HepG2 (cell line): Measurements from ENCODE around the gene TADA2B. TPM values are rescaled to one million over a fixed set of nuclear protein-coding genes. Genes with fewer than 3 reads are reported as not detected.

Experiments used
- ATF1 ChIP-seq: IDR thresholded peaks from 2 replicates; pipeline ENCODE4 v1.6.1; 2016; ENCODE audit warnings: mild to moderate bottlenecking, control low read depth
- ATF7 ChIP-seq, 2 experiments: fragments of 450-650 bp in 1 of 2; sonication (generic) in 1 of 2; formaldehyde crosslinking in 1 of 2; IDR thresholded peaks; 2 replicates each; pipeline versions ENCODE4 v1.4.0 to v1.6.1; 2016 to 2020; ENCODE audit warnings: antibody characterized with exemption in 1 of 2, mild to moderate bottlenecking in 1 of 2, missing genetic modification reagents in 1 of 2
- ATRX ChIP-seq: sonication (generic); formaldehyde crosslinking; IDR thresholded peaks from 2 replicates; pipeline ENCODE4 v1.4.0; 2020; ENCODE audit warnings: missing genetic modification reagents, borderline replicate concordance
- CCDC6 ChIP-seq: sonication (generic); formaldehyde crosslinking; IDR thresholded peaks from 2 replicates; pipeline ENCODE4 v1.8.1; 2022; ENCODE audit warnings: mild to moderate bottlenecking, missing genetic modification reagents, moderate library complexity
- GZF1 ChIP-seq: sonication (generic); formaldehyde crosslinking; IDR thresholded peaks from 2 replicates; pipeline ENCODE4 v1.5.1; 2020; ENCODE audit warnings: mild to moderate bottlenecking, missing genetic modification reagents
- JARID2 ChIP-seq: sonication (generic); formaldehyde crosslinking; IDR thresholded peaks from 2 replicates; pipeline ENCODE4 v1.8.1; 2023; ENCODE audit warnings: missing genetic modification reagents, inconsistent platforms; ENCODE audit not compliant: insufficient replicate concordance
- KLF13 ChIP-seq: sonication (generic); formaldehyde crosslinking; IDR thresholded peaks from 2 replicates; pipeline ENCODE4 v1.4.0; 2020; ENCODE audit warnings: mild to moderate bottlenecking, missing genetic modification reagents
- MED1 ChIP-seq: sonication (generic); formaldehyde crosslinking; IDR thresholded peaks from 2 replicates; pipeline ENCODE4 v1.4.0; 2020; ENCODE audit warnings: missing genetic modification reagents
- SALL2 ChIP-seq: sonication (generic); formaldehyde crosslinking; IDR thresholded peaks from 2 replicates; pipeline ENCODE4 v1.8.1; 2023; ENCODE audit warnings: mild to moderate bottlenecking, missing genetic modification reagents, inconsistent platforms
- THAP7 ChIP-seq: sonication (generic); formaldehyde crosslinking; IDR thresholded peaks from 2 replicates; pipeline ENCODE4 v1.8.1; 2023; ENCODE audit warnings: mild to moderate bottlenecking, missing genetic modification reagents
- U2AF1 ChIP-seq: fragments of 200-400 bp; formaldehyde crosslinking; optimal IDR thresholded peaks from 2 replicates; pipeline ENCODE3; 2017; ENCODE audit warnings: mild to moderate bottlenecking, low read depth, low read length
- ZFP82 ChIP-seq: sonication (generic); formaldehyde crosslinking; IDR thresholded peaks from 2 replicates; pipeline ENCODE4 v1.5.1; 2020; ENCODE audit warnings: mild to moderate bottlenecking, missing genetic modification reagents, borderline replicate concordance
- ZNF274 ChIP-seq: sonication (generic); formaldehyde crosslinking; IDR thresholded peaks from 2 replicates; pipeline ENCODE4 v1.5.1; 2020; ENCODE audit warnings: mild to moderate bottlenecking, missing genetic modification reagents
- ZNF331 ChIP-seq: sonication (generic); formaldehyde crosslinking; IDR thresholded peaks from 2 replicates; pipeline ENCODE4 v1.4.0; 2020; ENCODE audit warnings: missing genetic modification reagents
- ZNF468 ChIP-seq: sonication (generic); formaldehyde crosslinking; IDR thresholded peaks from 2 replicates; pipeline ENCODE4 v1.8.0; 2022; ENCODE audit warnings: mild to moderate bottlenecking, moderate library complexity, missing genetic modification reagents
- ZNF547 ChIP-seq: sonication (generic); formaldehyde crosslinking; IDR thresholded peaks from 2 replicates; pipeline ENCODE4 v1.5.1; 2020; ENCODE audit warnings: mild to moderate bottlenecking, missing genetic modification reagents
- ZNF549 ChIP-seq: sonication (generic); formaldehyde crosslinking; IDR thresholded peaks from 2 replicates; pipeline ENCODE4 v1.5.0; 2020; ENCODE audit warnings: missing genetic modification reagents
- ZNF557 ChIP-seq: sonication (generic); formaldehyde crosslinking; IDR thresholded peaks from 2 replicates; pipeline ENCODE4 v1.4.0; 2020; ENCODE audit warnings: missing genetic modification reagents
- ZNF747 ChIP-seq: sonication (generic); formaldehyde crosslinking; IDR thresholded peaks from 2 replicates; pipeline ENCODE4 v1.8.1; 2023; ENCODE audit warnings: missing genetic modification reagents, mild to moderate bottlenecking, borderline replicate concordance
- ZNF770 ChIP-seq: sonication (generic); formaldehyde crosslinking; IDR thresholded peaks from 2 replicates; pipeline ENCODE4 v1.5.0; 2020; ENCODE audit warnings: mild to moderate bottlenecking, missing genetic modification reagents
- ZSCAN21 ChIP-seq: sonication (generic); formaldehyde crosslinking; IDR thresholded peaks from 2 replicates; pipeline ENCODE4 v1.8.0; 2022; ENCODE audit warnings: mild to moderate bottlenecking, missing genetic modification reagents, moderate library complexity, borderline replicate concordance
- polyA plus RNA-seq, 8 experiments: library from polyadenylated mRNA; depleted of rRNA in 3 of 8; stranded (reverse) in 7 of 8; unstranded in 1 of 8; fragments of >200 nt; fragmentation: Illumina TruSeq in 4 of 8; extraction: Trizol in 4 of 8; gene quantifications; 2 replicates each; pipeline versions ENCODE4 v1.2.1 to v1.2.3, GENCODE V29; 2011 to 2016; ENCODE audit warnings: low read depth in 4 of 8, missing spikeins in 1 of 8, mixed read lengths in 1 of 8; ENCODE audit not compliant: insufficient read depth in 1 of 8
- total RNA-seq, 5 experiments: library from RNA; depleted of rRNA; stranded (reverse); fragments of >200 nt; fragmentation: Illumina TruSeq; extraction: Trizol; gene quantifications; 2 replicates each; pipeline ENCODE4 v1.2.3, GENCODE V29; 2016; ENCODE audit warnings: low read depth in 1 of 5
- TF ChIP-seq, protein P1 (sequence below): sonication (generic); formaldehyde crosslinking; IDR thresholded peaks from 2 replicates; pipeline ENCODE4 v1.5.0; 2020; ENCODE audit warnings: missing genetic modification reagents
- TF ChIP-seq, protein P2 (sequence below): sonication (generic); formaldehyde crosslinking; IDR thresholded peaks from 2 replicates; pipeline ENCODE4 v1.8.1; 2023; ENCODE audit warnings: mild to moderate bottlenecking, inconsistent platforms, moderate library complexity, missing genetic modification reagents, borderline replicate concordance
- TF ChIP-seq, protein P3 (sequence below): sonication (generic); formaldehyde crosslinking; IDR thresholded peaks from 2 replicates; pipeline ENCODE4 v1.4.0; 2020; ENCODE audit warnings: missing genetic modification reagents

The TADA2B gene
- total and polyA plus RNA-seq, 2 of the 13 experiments (the other 11 are each of a cell fraction or from before 2014, with no cell fraction given) = 4.6 to 8.9 TPM

GRCh38 chr4:7068279-7068842 is 25.2 kb downstream of the TADA2B start (continued):
- TF ChIP-seq ATF1 (CRISPR knock-in tag) = no peak
- TF ChIP-seq, protein P1, sequence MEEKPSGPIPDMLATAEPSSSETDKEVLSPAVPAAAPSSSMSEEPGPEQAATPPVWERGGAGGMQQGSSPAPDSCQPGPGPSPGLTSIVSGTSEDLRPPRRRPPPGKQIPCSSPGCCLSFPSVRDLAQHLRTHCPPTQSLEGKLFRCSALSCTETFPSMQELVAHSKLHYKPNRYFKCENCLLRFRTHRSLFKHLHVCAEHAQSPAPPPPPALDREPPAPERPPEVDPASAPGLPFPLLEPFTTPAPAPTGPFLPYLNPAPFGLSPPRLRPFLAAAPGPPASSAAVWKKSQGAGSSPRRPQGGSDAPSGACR (CRISPR knock-in tag) = no peak
- no peak for TF ChIP-seq ZNF547 (CRISPR knock-in tag)
- no peak for TF ChIP-seq GZF1
- no peak for TF ChIP-seq ATRX (CRISPR knock-in tag)
- TF ChIP-seq ZNF747 = no peak
- TF ChIP-seq ZNF557 = peak; percentile 48; the same call in 1 of the 2 replicates
- no peak for TF ChIP-seq ATF7 (IDR thresholded peaks at IDR 0.05)
- TF ChIP-seq ATF7 (CRISPR knock-in tag; IDR thresholded peaks at IDR 0.05) = no peak
- TF ChIP-seq ZNF468 (CRISPR knock-in tag) = no peak
- TF ChIP-seq ZNF274 = no peak
- no peak for TF ChIP-seq ZFP82
- TF ChIP-seq SALL2 (CRISPR knock-in tag) = 0 out of 2 replicates have a peak, but pooled peaks have one; percentile 36
- TF ChIP-seq THAP7 (CRISPR knock-in tag) = 0 out of 2 replicates have a peak, but pooled peaks have one; percentile 20
- TF ChIP-seq CCDC6 (CRISPR knock-in tag) = no peak; the same call in 1 of the 2 replicates
- TF ChIP-seq, protein P2, sequence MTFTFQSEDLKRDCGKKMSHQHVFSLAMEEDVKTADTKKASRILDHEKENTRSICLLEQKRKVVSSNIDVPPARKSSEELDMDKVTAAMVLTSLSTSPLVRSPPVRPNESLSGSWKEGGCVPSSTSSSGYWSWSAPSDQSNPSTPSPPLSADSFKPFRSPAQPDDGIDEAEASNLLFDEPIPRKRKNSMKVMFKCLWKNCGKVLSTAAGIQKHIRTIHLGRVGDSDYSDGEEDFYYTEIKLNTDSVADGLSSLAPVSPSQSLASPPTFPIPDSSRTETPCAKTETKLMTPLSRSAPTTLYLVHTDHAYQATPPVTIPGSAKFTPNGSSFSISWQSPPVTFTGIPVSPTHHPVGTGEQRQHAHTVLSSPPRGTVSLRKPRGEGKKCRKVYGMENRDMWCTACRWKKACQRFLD (CRISPR knock-in tag) = no peak
- TF ChIP-seq ZNF331 (CRISPR knock-in tag) = no peak
- TF ChIP-seq MED1 (CRISPR knock-in tag) = 0 out of 2 replicates have a peak, but pooled peaks have one; percentile 19
- peak; percentile 57; the same call in 1 of the 2 replicates for TF ChIP-seq ZNF549
- TF ChIP-seq, protein P3, sequence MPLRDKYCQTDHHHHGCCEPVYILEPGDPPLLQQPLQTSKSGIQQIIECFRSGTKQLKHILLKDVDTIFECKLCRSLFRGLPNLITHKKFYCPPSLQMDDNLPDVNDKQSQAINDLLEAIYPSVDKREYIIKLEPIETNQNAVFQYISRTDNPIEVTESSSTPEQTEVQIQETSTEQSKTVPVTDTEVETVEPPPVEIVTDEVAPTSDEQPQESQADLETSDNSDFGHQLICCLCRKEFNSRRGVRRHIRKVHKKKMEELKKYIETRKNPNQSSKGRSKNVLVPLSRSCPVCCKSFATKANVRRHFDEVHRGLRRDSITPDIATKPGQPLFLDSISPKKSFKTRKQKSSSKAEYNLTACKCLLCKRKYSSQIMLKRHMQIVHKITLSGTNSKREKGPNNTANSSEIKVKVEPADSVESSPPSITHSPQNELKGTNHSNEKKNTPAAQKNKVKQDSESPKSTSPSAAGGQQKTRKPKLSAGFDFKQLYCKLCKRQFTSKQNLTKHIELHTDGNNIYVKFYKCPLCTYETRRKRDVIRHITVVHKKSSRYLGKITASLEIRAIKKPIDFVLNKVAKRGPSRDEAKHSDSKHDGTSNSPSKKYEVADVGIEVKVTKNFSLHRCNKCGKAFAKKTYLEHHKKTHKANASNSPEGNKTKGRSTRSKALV (CRISPR knock-in tag) = 0 out of 2 replicates have a peak, but pooled peaks have one; percentile 17
- no peak for TF ChIP-seq ZNF770 (CRISPR knock-in tag)
- TF ChIP-seq U2AF1 = no peak
- TF ChIP-seq KLF13 (CRISPR knock-in tag) = 0 out of 2 replicates have a peak, but pooled peaks have one; percentile 39
- no peak for TF ChIP-seq JARID2 (CRISPR knock-in tag)
- TF ChIP-seq ZSCAN21 = no peak
